ENCODE results near the gene KIF26B.

DNA sequence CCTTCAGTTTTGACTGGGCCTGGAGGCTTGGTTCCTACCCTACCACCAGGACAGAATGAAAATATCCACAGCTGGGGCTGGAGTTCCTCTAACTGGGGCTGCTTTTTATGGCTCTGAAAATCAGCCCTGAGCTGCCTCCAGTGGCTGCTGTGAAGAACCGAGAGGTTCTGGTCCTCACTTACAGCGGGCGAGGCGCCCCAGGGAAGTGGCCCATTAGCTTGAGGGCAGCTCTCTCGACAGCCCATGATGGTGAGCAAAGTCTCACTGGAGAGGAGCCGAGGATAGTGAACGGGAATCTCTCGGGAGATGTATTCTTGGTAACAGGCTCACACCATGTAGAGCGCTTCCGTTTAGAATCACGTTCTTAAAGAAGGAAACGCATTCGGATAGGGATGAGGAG lies 459.7 kb downstream of the KIF26B start:
- TF ChIP-seq, protein P1, sequence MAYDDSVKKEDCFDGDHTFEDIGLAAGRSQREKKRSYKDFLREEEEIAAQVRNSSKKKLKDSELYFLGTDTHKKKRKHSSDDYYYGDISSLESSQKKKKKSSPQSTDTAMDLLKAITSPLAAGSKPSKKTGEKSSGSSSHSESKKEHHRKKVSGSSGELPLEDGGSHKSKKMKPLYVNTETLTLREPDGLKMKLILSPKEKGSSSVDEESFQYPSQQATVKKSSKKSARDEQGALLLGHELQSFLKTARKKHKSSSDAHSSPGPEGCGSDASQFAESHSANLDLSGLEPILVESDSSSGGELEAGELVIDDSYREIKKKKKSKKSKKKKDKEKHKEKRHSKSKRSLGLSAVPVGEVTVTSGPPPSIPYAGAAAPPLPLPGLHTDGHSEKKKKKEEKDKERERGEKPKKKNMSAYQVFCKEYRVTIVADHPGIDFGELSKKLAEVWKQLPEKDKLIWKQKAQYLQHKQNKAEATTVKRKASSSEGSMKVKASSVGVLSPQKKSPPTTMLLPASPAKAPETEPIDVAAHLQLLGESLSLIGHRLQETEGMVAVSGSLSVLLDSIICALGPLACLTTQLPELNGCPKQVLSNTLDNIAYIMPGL (CRISPR knock-in tag; IDR thresholded peaks at IDR 0.05) = no peak
- TF ChIP-seq TEAD4 (CRISPR knock-in tag; IDR thresholded peaks at IDR 0.05) (no peak), ATF3 (CRISPR knock-in tag; conservative IDR thresholded peaks at IDR 0.05) (no peak), FOXJ3 (CRISPR knock-in tag; IDR thresholded peaks at IDR 0.05; ENCODE audit: borderline replicate concordance) (no peak)
- TF ChIP-seq, protein P2, sequence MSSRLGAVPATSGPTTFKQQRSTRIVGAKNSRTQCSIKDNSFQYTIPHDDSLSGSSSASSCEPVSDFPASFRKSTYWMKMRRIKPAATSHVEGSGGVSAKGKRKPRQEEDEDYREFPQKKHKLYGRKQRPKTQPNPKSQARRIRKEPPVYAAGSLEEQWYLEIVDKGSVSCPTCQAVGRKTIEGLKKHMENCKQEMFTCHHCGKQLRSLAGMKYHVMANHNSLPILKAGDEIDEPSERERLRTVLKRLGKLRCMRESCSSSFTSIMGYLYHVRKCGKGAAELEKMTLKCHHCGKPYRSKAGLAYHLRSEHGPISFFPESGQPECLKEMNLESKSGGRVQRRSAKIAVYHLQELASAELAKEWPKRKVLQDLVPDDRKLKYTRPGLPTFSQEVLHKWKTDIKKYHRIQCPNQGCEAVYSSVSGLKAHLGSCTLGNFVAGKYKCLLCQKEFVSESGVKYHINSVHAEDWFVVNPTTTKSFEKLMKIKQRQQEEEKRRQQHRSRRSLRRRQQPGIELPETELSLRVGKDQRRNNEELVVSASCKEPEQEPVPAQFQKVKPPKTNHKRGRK (CRISPR knock-in tag; IDR thresholded peaks at IDR 0.05; ENCODE audit: borderline replicate concordance) = no peak
- TF ChIP-seq, protein P3, sequence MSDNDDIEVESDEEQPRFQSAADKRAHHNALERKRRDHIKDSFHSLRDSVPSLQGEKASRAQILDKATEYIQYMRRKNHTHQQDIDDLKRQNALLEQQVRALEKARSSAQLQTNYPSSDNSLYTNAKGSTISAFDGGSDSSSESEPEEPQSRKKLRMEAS (CRISPR knock-in tag; IDR thresholded peaks at IDR 0.05) = no peak
